HEK293T (cell line): Measurements from ENCODE around the gene EIF2D.

Experiments
- CTCF ChIA-PET: fragments of 350-600 bp; formaldehyde crosslinking; extraction: SDS; loops from one replicate; lab custom pipeline; 2021; ENCODE audit warnings: antibody characterized with exemption, inconsistent platforms; lab: Yijun Ruan, JAX
- POLR2A ChIA-PET: fragments of 350-600 bp; formaldehyde crosslinking; extraction: SDS; loops from one replicate; lab custom pipeline; 2020; ENCODE audit warnings: antibody characterized with exemption, inconsistent platforms; lab: Yijun Ruan, JAX
- DNase-seq: peaks from one replicate; pipeline ENCODE4 v3.0.0; 2012; ENCODE audit warnings: mixed read lengths; ENCODE audit errors: extremely low spot score
- ARNT ChIP-seq: fragments of 450-650 bp; IDR thresholded peaks from 2 replicates; pipeline ENCODE4 v1.6.1; 2017; ENCODE audit warnings: mild to moderate bottlenecking
- BHLHE40 ChIP-seq: fragments of 450-650 bp; IDR thresholded peaks from 2 replicates; pipeline ENCODE4 v1.6.1; 2016; ENCODE audit warnings: mild to moderate bottlenecking, moderate library complexity, borderline replicate concordance
- CTBP1 ChIP-seq: fragments of 450-650 bp; IDR thresholded peaks from 2 replicates; pipeline ENCODE4 v1.6.1; 2016; ENCODE audit warnings: borderline replicate concordance
- ELF4 ChIP-seq: fragments of 450-650 bp; IDR thresholded peaks from 2 replicates; pipeline ENCODE4 v1.6.1; 2017; ENCODE audit warnings: antibody characterized with exemption
- FOXA1 ChIP-seq: fragments of 450-650 bp; IDR thresholded peaks from 2 replicates; pipeline ENCODE4 v1.6.1; 2016; ENCODE audit warnings: mild to moderate bottlenecking
- FOXK2 ChIP-seq: fragments of 450-650 bp; IDR thresholded peaks from 2 replicates; pipeline ENCODE4 v1.6.1; 2016; ENCODE audit warnings: mild to moderate bottlenecking
- FOXM1 ChIP-seq: fragments of 450-650 bp; IDR thresholded peaks from 2 replicates; pipeline ENCODE4 v1.6.1; 2017; ENCODE audit warnings: mild to moderate bottlenecking, borderline replicate concordance
- HDGF ChIP-seq: fragments of 450-650 bp; IDR thresholded peaks from 2 replicates; pipeline ENCODE4 v1.6.1; 2017; ENCODE audit warnings: antibody characterized with exemption, borderline replicate concordance
- L3MBTL2 ChIP-seq: fragments of 450-650 bp; conservative IDR thresholded peaks from 2 replicates; pipeline ENCODE4 v1.6.1; 2016; ENCODE audit warnings: mild to moderate bottlenecking
- LEF1 ChIP-seq: fragments of 450-650 bp; IDR thresholded peaks from 2 replicates; pipeline ENCODE4 v1.6.1; 2017; ENCODE audit warnings: mild to moderate bottlenecking, borderline replicate concordance
- NFRKB ChIP-seq: fragments of 450-650 bp; IDR thresholded peaks from 2 replicates; pipeline ENCODE4 v1.6.1; 2016; ENCODE audit warnings: mild to moderate bottlenecking, moderate library complexity
- SP1 ChIP-seq: fragments of 450-650 bp; IDR thresholded peaks from 2 replicates; pipeline ENCODE4 v1.6.1; 2017
- SUZ12 ChIP-seq: fragments of 450-650 bp; IDR thresholded peaks from 2 replicates; pipeline ENCODE4 v1.6.1; 2016; ENCODE audit warnings: mild to moderate bottlenecking
- TARDBP ChIP-seq: fragments of 450-650 bp; IDR thresholded peaks from 2 replicates; pipeline ENCODE4 v1.6.1; 2016
- ZNF384 ChIP-seq: fragments of 450-650 bp; IDR thresholded peaks from 2 replicates; pipeline ENCODE4 v1.6.1; 2016
- TF ChIP-seq, protein P1 (sequence below): fragments of 450-650 bp; IDR thresholded peaks from 2 replicates; pipeline ENCODE4 v1.6.1; 2016

Gene EIF2D

DNA sequence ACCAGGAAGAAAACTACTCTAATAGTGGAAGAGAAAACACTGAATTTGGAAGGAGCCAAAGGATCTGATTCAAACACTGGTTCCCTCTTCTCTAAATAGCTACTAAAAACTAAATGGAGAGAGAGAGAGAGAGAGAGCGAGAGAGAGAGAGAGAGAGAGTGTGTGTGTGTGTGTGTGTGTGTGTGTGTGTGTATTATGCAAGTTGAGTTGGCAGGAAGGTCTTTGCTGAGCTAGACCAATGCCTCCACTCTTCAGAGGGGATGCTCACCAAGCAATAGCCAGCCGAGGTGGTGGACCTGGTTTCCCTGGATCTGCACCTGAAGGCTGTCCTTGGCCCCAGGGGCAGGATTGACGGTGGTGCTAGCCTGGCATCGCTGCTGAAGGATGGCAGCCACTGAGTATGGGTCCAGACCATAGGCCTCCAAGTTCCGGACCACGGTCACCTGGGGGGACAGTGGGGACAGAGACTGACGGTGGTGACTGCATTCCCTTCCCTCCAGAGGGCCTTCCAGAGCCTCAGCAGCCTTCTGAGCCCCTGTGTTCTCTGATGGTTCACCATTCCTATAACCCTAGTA, 18.8 kb downstream of the EIF2D start:
- DNase-seq = no peak
- TF ChIP-seq FOXK2 = no peak
- TF ChIP-seq CTBP1 = no peak
- no peak for TF ChIP-seq LEF1
- no peak for TF ChIP-seq TARDBP
- TF ChIP-seq ZNF384 = no peak
- no peak for TF ChIP-seq FOXA1
- TF ChIP-seq HDGF = no peak
- no peak for TF ChIP-seq SUZ12
- TF ChIP-seq SP1 = no peak
- no peak for TF ChIP-seq FOXM1
- CTCF ChIA-PET = no interaction called here
- POLR2A ChIA-PET = no interaction called here

- no peak for TF ChIP-seq ELF4
- TF ChIP-seq L3MBTL2 = no peak
- no peak for DNase-seq
- CTCF ChIA-PET = no interaction called here
- POLR2A ChIA-PET = no interaction called here
Measured at GRCh38 chr1:206591696-206592095, 20.6 kb downstream of the EIF2D start.

DNA sequence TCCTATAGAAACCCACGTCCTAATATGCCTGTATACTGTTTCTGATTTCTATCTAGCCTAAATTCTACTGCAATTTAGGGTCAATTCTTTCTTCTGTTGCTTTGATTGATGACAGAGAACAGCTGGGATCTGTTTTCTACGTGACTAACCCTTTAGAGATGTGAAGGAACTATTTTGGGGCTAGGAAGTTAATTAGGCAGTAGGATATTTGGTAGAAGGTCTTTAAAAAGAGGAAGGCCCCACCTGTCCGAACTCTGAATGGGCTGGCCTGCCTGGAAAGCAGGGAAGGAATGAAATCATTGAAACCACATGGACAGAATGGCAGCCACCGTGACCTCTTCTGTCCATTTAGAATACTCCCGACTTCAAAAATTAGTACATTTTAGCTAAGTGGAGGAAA, 21.0 kb downstream of the EIF2D start:
- ChIA-PET POLR2A (no interaction called here), CTCF (no interaction called here)
- DNase-seq = no peak
- TF ChIP-seq NFRKB (no peak), TARDBP (no peak), SUZ12 (no peak), FOXK2 (no peak), HDGF (no peak), LEF1 (no peak)

DNA sequence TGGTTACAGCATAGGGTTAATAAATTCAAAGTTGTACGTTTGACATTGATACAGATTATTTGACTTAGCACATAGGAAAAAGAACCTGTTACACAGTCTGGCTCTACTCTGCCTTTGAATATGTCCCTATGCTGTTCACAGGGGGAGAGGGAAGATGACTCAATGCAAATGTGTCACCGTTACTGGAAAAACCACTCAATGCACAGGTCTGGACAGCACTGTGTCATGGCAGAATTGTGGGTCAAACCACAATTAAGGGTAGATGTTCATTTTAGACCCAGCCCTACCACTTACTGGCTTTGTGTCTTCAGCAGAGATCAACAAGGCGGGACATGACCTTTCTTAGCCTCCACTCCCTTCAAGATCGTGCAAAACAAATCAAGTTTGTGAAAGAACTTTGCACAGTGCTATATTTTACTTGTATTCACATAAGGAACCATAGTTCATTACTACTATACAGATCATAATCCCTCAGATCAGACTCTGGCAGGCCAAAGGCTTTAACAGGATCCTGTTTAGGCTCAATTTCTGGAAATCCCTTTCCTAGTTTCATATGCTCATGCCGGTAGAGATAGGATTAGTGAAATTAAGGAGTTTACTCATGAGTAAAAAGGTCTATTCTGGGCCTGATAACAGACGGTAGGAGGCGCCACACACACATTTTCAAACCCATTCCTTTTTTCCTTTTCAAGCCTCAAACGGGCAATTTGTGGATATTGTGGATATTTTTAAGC, 22.1 kb downstream of the EIF2D start:
- ChIA-PET CTCF (no interaction called here), POLR2A (no interaction called here)
- no peak for TF ChIP-seq L3MBTL2
- TF ChIP-seq ELF4 = no peak
- no peak for TF ChIP-seq FOXK2
- no peak for TF ChIP-seq ARNT
- DNase-seq = no peak

DNA sequence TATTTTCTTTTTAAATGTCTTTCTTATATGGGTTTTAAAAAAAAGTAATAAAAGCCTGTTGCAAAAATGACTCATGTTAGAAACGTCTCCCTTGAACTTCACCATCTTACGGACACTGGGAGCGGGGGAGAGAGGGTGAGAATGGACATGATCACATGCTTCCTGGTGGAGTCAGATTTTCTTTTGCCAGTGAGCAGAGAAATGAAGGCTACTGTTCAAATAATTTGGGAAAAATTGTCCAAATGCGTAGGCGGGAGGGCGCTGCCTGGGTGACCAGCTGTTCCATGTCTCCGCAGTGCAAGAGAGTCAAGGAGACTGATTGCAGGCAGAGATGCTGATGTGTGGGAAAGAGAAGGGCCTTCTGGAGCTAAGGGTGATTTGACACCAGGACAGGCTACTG, 23.1 kb downstream of the EIF2D start:
- CTCF ChIA-PET = no interaction called here
- TF ChIP-seq CTBP1 (no peak), SP1 (no peak), ARNT (no peak), NFRKB (no peak), ELF4 (no peak), LEF1 (no peak), BHLHE40 (no peak), HDGF (no peak), SUZ12 (no peak)
- DNase-seq = no peak
- POLR2A ChIA-PET = no interaction called here

DNA sequence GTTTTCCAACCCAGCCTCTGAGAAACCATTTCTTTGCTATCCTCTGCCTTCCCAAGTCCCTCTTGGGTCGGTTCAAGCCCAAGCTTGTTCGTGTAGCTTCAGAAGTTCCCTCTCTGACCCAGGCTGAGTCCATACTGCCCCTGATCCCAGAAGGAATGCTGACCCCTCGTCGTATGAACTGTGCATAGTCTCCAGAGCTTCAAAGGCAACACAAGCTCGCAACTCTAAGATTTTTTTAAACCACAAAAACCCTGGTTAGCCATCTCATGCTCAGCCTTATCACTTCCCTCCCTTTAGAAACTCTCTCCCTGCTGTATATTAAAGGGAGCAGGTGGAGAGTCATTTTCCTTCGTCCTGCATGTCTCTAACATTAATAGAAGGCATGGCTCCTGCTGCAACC, 23.8 kb downstream of the EIF2D start:
- ChIA-PET POLR2A (no interaction called here), CTCF (no interaction called here)
- DNase-seq = no peak
- TF ChIP-seq HDGF (no peak), FOXK2 (no peak)

DNA sequence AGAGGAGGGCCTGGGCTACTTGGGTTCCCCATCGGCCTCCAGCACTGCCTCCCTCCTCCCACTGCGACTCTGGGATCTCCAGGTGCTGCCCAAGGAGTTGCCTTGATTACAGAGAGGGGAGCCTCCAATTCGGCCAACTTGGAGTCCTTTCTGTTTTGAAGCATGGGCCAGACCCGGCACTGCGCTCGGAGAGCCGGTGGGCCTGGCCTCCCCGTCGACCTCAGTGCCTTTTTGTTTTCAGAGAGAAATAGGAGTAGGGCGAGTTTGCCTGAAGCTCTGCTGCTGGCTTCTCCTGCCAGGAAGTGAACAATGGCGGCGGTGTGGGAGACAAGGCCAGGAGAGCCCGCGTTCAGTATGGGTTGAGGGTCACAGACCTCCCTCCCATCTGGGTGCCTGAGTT, 24.4 kb downstream of the EIF2D start:
- ChIA-PET CTCF (interaction anchor here (0.9 kb wide), 1 partner anchor 97 kb away, joined by 4 read pairs; no protein-coding TSS in a partner anchor), POLR2A (no interaction called here)
- no peak for DNase-seq
- TF ChIP-seq CTBP1 (no peak), TARDBP (no peak), ARNT (no peak), FOXK2 (no peak), SP1 (no peak)

GRCh38 chr1:206586501-206587445, 25.5 kb downstream of the EIF2D start:
- DNase-seq = no peak
- CTCF ChIA-PET = interaction anchor here (0.9 to 3.8 kb wide), 3 partner anchors 42 to 97 kb away, joined by 4 to 38 read pairs (median 5); no protein-coding TSS in a partner anchor
- no peak for TF ChIP-seq ELF4
- no peak for TF ChIP-seq FOXM1
- TF ChIP-seq SP1 = no peak
- no peak for TF ChIP-seq TARDBP
- TF ChIP-seq HDGF = no peak
- TF ChIP-seq FOXA1 = no peak
- no peak for TF ChIP-seq BHLHE40
- TF ChIP-seq FOXK2 = no peak
- TF ChIP-seq SUZ12 = no peak
- TF ChIP-seq, protein P1, sequence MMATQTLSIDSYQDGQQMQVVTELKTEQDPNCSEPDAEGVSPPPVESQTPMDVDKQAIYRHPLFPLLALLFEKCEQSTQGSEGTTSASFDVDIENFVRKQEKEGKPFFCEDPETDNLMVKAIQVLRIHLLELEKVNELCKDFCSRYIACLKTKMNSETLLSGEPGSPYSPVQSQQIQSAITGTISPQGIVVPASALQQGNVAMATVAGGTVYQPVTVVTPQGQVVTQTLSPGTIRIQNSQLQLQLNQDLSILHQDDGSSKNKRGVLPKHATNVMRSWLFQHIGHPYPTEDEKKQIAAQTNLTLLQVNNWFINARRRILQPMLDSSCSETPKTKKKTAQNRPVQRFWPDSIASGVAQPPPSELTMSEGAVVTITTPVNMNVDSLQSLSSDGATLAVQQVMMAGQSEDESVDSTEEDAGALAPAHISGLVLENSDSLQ = no peak
- TF ChIP-seq L3MBTL2 = no peak
- no peak for TF ChIP-seq NFRKB
- no peak for TF ChIP-seq LEF1
- TF ChIP-seq CTBP1 = no peak
- no peak for TF ChIP-seq ARNT
- TF ChIP-seq ZNF384 = no peak
- POLR2A ChIA-PET = no interaction called here
